ENCODE results near the gene GYPE. TPM values are rescaled to one million over a fixed set of nuclear protein-coding genes. Genes with fewer than 3 reads are reported as not detected.
"Not testable (repeated sequence)": the region's sequence is repeated elsewhere in the genome, so short reads cannot be mapped to it uniquely, and the experiment has no call there.

Gene GYPE
- not detected in 2 replicates for total RNA-seq (2016; rRNA removed; fragmentation: Illumina TruSeq; extraction: Trizol)
- not detected in 2 replicates for total RNA-seq (2016; cell fraction: cytosol; rRNA removed; fragmentation: Illumina TruSeq; extraction: Trizol; ENCODE audit: low read depth)
- total RNA-seq (2016; cell fraction: insoluble cytoplasmic fraction; rRNA removed; fragmentation: Illumina TruSeq; extraction: Trizol), result not detected in 2 replicates
- not detected in 2 replicates for total RNA-seq (2016; cell fraction: membrane; rRNA removed; fragmentation: Illumina TruSeq; extraction: Trizol)
- total RNA-seq (2016; cell fraction: nucleus; rRNA removed; fragmentation: Illumina TruSeq; extraction: Trizol), result not detected in 2 replicates
- not detected in 2 replicates for polyA plus RNA-seq (2011; rRNA removed)
- not detected in 2 replicates for polyA plus RNA-seq (2011; cell fraction: cytosol; rRNA removed)
- polyA plus RNA-seq (2011; cell fraction: nucleus; rRNA removed), result not detected in 2 replicates
- polyA plus RNA-seq (2012), result not detected in 2 replicates
- not detected in 2 replicates for polyA plus RNA-seq (2016; cell fraction: cytosol; fragmentation: Illumina TruSeq; extraction: Trizol; ENCODE audit: low read depth)
- not detected in 2 replicates for polyA plus RNA-seq (2016; cell fraction: insoluble cytoplasmic fraction; fragmentation: Illumina TruSeq; extraction: Trizol; ENCODE audit: low read depth)
- polyA plus RNA-seq (2016; cell fraction: membrane; fragmentation: Illumina TruSeq; extraction: Trizol; ENCODE audit: low read depth), result not detected in 2 replicates
- not detected in 2 replicates for polyA plus RNA-seq (2016; cell fraction: nucleus; fragmentation: Illumina TruSeq; extraction: Trizol; ENCODE audit: insufficient read depth, low read depth)
- 0.20 TPM in 1 of 2 replicates, not detected in the other for polyA minus RNA-seq (2011; rRNA and poly(A)+ RNA removed; ENCODE audit: low replicate concordance)
- not detected in 2 replicates for polyA minus RNA-seq (2011; cell fraction: cytosol; rRNA and poly(A)+ RNA removed)
- not detected in 2 replicates for polyA minus RNA-seq (2011; cell fraction: nucleus; rRNA and poly(A)+ RNA removed)
- percentile 7 among the genes with signal in this experiment for Bru-seq, nascent RNA
- BruChase-seq, experiment 1, labeled RNA remaining after a 6-hour chase, result not detected
- percentile 5 among the genes with signal in this experiment for BruChase-seq, experiment 2, labeled RNA remaining after a 2-hour chase
- long read RNA-seq, experiment 1, result 0 reads
- long read RNA-seq, experiment 2, result 0 reads

DNA sequence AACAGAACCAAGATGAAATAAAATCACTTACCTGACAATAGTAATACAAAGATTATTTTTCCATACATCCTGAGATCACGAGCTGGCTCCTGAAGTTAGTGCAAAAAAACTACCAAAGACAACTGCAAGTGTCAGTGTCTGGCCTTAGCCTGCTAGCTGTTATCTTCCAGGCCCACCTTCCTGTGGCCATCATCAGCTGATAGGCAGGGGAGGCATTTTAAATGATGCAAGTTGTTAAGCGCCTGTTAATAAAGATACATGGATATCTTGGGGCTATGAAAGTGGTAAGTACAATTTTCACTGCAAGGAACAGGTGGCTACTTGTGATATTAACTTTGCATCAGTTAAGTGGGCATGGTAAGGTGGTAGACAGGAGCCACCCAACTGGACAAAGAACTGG lies at the start of gene GYPE:
Gene GYPE, minus strand, starts transcription at position 120 of the 400 bp plus-strand sequence. Its CDS starts 52 bp downstream, at position 68.
- H3K4me2 ChIP-seq (ENCODE audit: low read depth, low read length); ATAC-seq; BruUV-seq (replicated peaks); H3K27me3 ChIP-seq (ENCODE audit: control insufficient read depth in 1 of 2, insufficient read depth in 2 of 2, low read length in 2 of 2); H3K79me2 ChIP-seq (ENCODE audit: insufficient read depth, low read length); H3K4me3 ChIP-seq (replicated peaks in 1 of 3; ENCODE audit: insufficient read depth in 1 of 3, low read depth in 2 of 3, low read length in 3 of 3); POLR2A ChIA-PET; H4K20me1 ChIP-seq (ENCODE audit: insufficient read depth, low read length); H3K9ac ChIP-seq (ENCODE audit: insufficient read depth, low read depth, low read length); DNase-seq (ENCODE audit: low spot score); FAIRE-seq; H3K9me3 ChIP-seq (ENCODE audit: low read length); H2AFZ ChIP-seq (ENCODE audit: low read length); CTCF ChIA-PET (ENCODE audit: low intra/inter-chr PET ratio, low total read pairs); intact Hi-C loops (cut with micrococcal nuclease; ENCODE audit: unreplicated experiment); H3K36me3 ChIP-seq (replicated peaks in 1 of 2; ENCODE audit: control insufficient read depth in 1 of 2, insufficient read depth in 2 of 2, low read length in 2 of 2); H3K4me1 ChIP-seq (ENCODE audit: insufficient read depth, low read length); H3K27ac ChIP-seq (ENCODE audit: extremely low read length, insufficient read depth, low read length); in situ Hi-C loops (cut with HindIII; ENCODE audit: extremely low pct_ligation_motif_present, low pct_unique_long_range_greater_than_20kb): not testable (repeated sequence)
- 0% methylated on average over 2 of the region's 2 CpGs for WGBS (ENCODE audit: low lambda C conversion rate)

DNA sequence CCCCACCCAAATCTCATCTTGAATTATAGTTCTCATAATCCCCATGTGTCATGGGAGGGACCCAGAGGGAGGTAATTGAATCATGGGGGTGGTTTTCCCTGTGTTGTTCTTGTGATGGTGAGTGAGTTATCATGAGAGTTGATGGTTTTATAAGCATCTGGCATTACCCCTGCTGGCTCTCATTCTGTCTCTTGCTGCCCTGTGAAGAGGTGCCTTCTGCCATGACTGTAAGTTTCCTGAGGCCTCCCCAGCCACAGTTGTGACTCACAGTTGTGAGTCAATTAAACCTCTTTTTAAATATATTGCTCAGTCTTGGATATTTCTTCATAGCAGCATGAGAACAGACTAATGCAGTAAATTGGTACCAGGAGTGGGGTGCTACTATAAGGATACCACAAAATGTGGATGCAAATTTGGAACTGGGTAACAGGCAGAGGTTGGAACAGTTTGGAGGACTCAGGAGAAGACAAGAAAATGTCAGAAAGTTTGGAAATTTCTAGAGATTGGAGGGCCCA lies 46.2 kb upstream of the GYPE start:
- FAIRE-seq; POLR2A ChIA-PET; BruUV-seq (replicated peaks): not testable (repeated sequence)

DNA sequence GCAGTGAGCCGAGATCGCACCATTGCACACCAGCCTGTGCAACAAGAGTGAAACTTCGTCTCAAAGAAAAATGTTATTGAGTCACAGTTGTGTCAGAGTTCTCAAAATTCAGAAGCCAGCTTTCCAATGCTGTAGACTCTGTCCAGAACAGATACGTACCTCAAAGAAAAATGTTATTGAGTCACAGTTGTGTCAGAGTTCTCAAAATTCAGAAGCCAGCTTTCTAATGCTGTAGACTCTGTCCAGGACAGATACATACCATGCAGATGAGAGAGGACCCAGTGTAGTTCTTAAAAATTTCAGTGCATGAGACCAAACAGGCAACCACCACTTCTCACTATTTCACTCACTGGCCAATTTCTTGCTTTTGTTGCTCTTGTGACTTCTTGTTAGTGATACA lies 45.6 kb upstream of the GYPE start:
- DNase-seq (ENCODE audit: low spot score); intact Hi-C loops (cut with micrococcal nuclease; ENCODE audit: unreplicated experiment); H3K4me3 ChIP-seq (replicated peaks in 1 of 3; ENCODE audit: insufficient read depth in 1 of 3, low read depth in 2 of 3, low read length in 3 of 3); H2AFZ ChIP-seq (ENCODE audit: low read length); ATAC-seq; H3K4me2 ChIP-seq (ENCODE audit: low read depth, low read length); POLR2A ChIA-PET; in situ Hi-C loops (cut with HindIII; ENCODE audit: extremely low pct_ligation_motif_present, low pct_unique_long_range_greater_than_20kb); H3K4me1 ChIP-seq (ENCODE audit: insufficient read depth, low read length); BruUV-seq (replicated peaks); H3K9ac ChIP-seq (ENCODE audit: insufficient read depth, low read depth, low read length); H4K20me1 ChIP-seq (ENCODE audit: insufficient read depth, low read length); H3K27ac ChIP-seq (ENCODE audit: extremely low read length, insufficient read depth, low read length); H3K79me2 ChIP-seq (ENCODE audit: insufficient read depth, low read length); H3K27me3 ChIP-seq (ENCODE audit: control insufficient read depth in 1 of 2, insufficient read depth in 2 of 2, low read length in 2 of 2); FAIRE-seq; H3K36me3 ChIP-seq (replicated peaks in 1 of 2; ENCODE audit: control insufficient read depth in 1 of 2, insufficient read depth in 2 of 2, low read length in 2 of 2); CTCF ChIA-PET (ENCODE audit: low intra/inter-chr PET ratio, low total read pairs): not testable (repeated sequence)
- WGBS (ENCODE audit: low lambda C conversion rate), result 5% methylated on average over 2 of the region's 4 CpGs
- peaks cover 11% of the 10 kb centered on the region for H3K9me3 ChIP-seq (ENCODE audit: low read length)

More for the DNA sequence above, 46.2 kb upstream of the GYPE start:
- H2AFZ ChIP-seq (ENCODE audit: low read length); H3K27ac ChIP-seq (ENCODE audit: extremely low read length, insufficient read depth, low read length); H4K20me1 ChIP-seq (ENCODE audit: insufficient read depth, low read length); CTCF ChIA-PET (ENCODE audit: low intra/inter-chr PET ratio, low total read pairs); H3K9ac ChIP-seq (ENCODE audit: insufficient read depth, low read depth, low read length); H3K27me3 ChIP-seq (ENCODE audit: control insufficient read depth in 1 of 2, insufficient read depth in 2 of 2, low read length in 2 of 2); H3K79me2 ChIP-seq (ENCODE audit: insufficient read depth, low read length); H3K36me3 ChIP-seq (replicated peaks in 1 of 2; ENCODE audit: control insufficient read depth in 1 of 2, insufficient read depth in 2 of 2, low read length in 2 of 2); ATAC-seq; DNase-seq (ENCODE audit: low spot score); H3K4me3 ChIP-seq (replicated peaks in 1 of 3; ENCODE audit: insufficient read depth in 1 of 3, low read depth in 2 of 3, low read length in 3 of 3); H3K4me2 ChIP-seq (ENCODE audit: low read depth, low read length); intact Hi-C loops (cut with micrococcal nuclease; ENCODE audit: unreplicated experiment); H3K4me1 ChIP-seq (ENCODE audit: insufficient read depth, low read length); in situ Hi-C loops (cut with HindIII; ENCODE audit: extremely low pct_ligation_motif_present, low pct_unique_long_range_greater_than_20kb): not testable (repeated sequence)
- peaks cover 11% of the 10 kb centered on the region for H3K9me3 ChIP-seq (ENCODE audit: low read length)

DNA sequence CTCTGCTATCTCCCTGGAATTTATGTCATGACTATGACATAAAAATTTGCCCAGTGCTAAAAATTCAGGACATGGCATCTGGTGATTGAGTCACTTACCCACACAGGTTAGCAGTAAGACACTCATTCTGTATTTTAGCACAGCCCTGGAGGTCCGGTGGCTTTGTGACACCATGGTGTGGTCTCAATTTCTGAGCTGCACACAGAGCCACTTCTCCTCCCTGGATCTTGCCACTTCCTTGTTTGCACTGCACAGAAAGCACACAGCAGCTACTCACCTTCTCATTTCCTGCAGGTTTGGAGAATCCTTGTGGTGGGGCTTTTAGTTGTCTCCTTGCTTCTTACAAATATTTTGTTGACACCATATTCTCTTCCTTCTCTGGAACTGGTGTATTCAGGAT lies 44.8 kb upstream of the GYPE start:
- POLR2A ChIA-PET; H3K4me2 ChIP-seq (ENCODE audit: low read depth, low read length); FAIRE-seq; H2AFZ ChIP-seq (ENCODE audit: low read length); H4K20me1 ChIP-seq (ENCODE audit: insufficient read depth, low read length); H3K27ac ChIP-seq (ENCODE audit: extremely low read length, insufficient read depth, low read length); H3K4me3 ChIP-seq (replicated peaks in 1 of 3; ENCODE audit: insufficient read depth in 1 of 3, low read depth in 2 of 3, low read length in 3 of 3); BruUV-seq (replicated peaks); H3K36me3 ChIP-seq (replicated peaks in 1 of 2; ENCODE audit: control insufficient read depth in 1 of 2, insufficient read depth in 2 of 2, low read length in 2 of 2); in situ Hi-C loops (cut with HindIII; ENCODE audit: extremely low pct_ligation_motif_present, low pct_unique_long_range_greater_than_20kb); H3K27me3 ChIP-seq (ENCODE audit: control insufficient read depth in 1 of 2, insufficient read depth in 2 of 2, low read length in 2 of 2); H3K4me1 ChIP-seq (ENCODE audit: insufficient read depth, low read length); DNase-seq (ENCODE audit: low spot score); H3K79me2 ChIP-seq (ENCODE audit: insufficient read depth, low read length); intact Hi-C loops (cut with micrococcal nuclease; ENCODE audit: unreplicated experiment); CTCF ChIA-PET (ENCODE audit: low intra/inter-chr PET ratio, low total read pairs); ATAC-seq; H3K9ac ChIP-seq (ENCODE audit: insufficient read depth, low read depth, low read length): not testable (repeated sequence)
- WGBS (ENCODE audit: low lambda C conversion rate), result 14% methylated on average over 1 of the region's 1 CpG
- peaks cover 11% of the 10 kb centered on the region for H3K9me3 ChIP-seq (ENCODE audit: low read length)
